Mesothelial cell of epicardium (in vitro differentiated cells): ENCODE measurements around the gene ZNF354C. TPM values are rescaled to one million over a fixed set of nuclear protein-coding genes. Genes with fewer than 3 reads are reported as not detected.

Source experiments
- DNase-seq, 2 experiments: peaks; one replicate each; pipeline ENCODE4 v3.0.0; 2021; ENCODE audit warnings: low spot score in 2 of 2; ENCODE audit not compliant: unreplicated experiment in 2 of 2
- H3K27ac Mint-ChIP-seq: 2 replicates; pipeline ENCODE4 v1.8.0; 2021; ENCODE audit warnings: mixed read lengths
- H3K27me3 Mint-ChIP-seq: 2 replicates; pipeline ENCODE4 v1.8.0; 2021; ENCODE audit warnings: low read depth, mixed read lengths
- H3K36me3 Mint-ChIP-seq: 2 replicates; pipeline ENCODE4 v1.8.0; 2021; ENCODE audit warnings: mixed read lengths
- H3K4me1 Mint-ChIP-seq: 2 replicates; pipeline ENCODE4 v1.8.0; 2021; ENCODE audit warnings: mixed read lengths
- H3K4me3 Mint-ChIP-seq: 2 replicates; pipeline ENCODE4 v1.8.0; 2021; ENCODE audit warnings: mild to moderate bottlenecking, moderate library complexity, mixed read lengths
- H3K9me3 Mint-ChIP-seq: 2 replicates; pipeline ENCODE4 v1.8.0; 2021; ENCODE audit warnings: mixed read lengths
- CTCF ChIP-seq: fragments of 200-600 bp; sonication (generic); IDR thresholded peaks from one replicate; pipeline ENCODE4 v1.5.0; 2021; ENCODE audit warnings: antibody characterized with exemption; ENCODE audit not compliant: unreplicated experiment
- total RNA-seq: library from RNA; stranded (reverse); gene quantifications from 3 replicates; pipeline ENCODE4 v1.2.1, GENCODE V29; 2021

The ZNF354C gene
- total RNA-seq, 1 donor from 2014 or later, result 9.2 TPM

- Mint-ChIP-seq H3K36me3 (peaks cover 3% of the 10 kb centered on the region), H3K4me3 (no peak overlapping the region), H3K4me1 (no peaks in the 10 kb centered on the region), H3K27me3 (no peaks in the 10 kb centered on the region), H3K9me3 (peaks cover 49% of the 10 kb centered on the region), H3K27ac (no peak overlapping the region)
- DNase-seq, result no peak
- no peak for TF ChIP-seq CTCF
These were observed 6.0 kb upstream of the ZNF354C start for GRCh38 chr5:179054036-179054785.

- DNase-seq, result no peak
- Mint-ChIP-seq H3K4me3 (no peak overlapping the region), H3K27me3 (no peaks in the 10 kb centered on the region), H3K27ac (peak overlapping the region; percentile 57), H3K36me3 (peaks cover 7% of the 10 kb centered on the region), H3K9me3 (peaks cover 51% of the 10 kb centered on the region), H3K4me1 (no peaks in the 10 kb centered on the region)
- no peak for TF ChIP-seq CTCF
These were observed 5.3 kb upstream of the ZNF354C start for GRCh38 chr5:179054876-179055275.

GRCh38 chr5:179055436-179055835 lies 4.7 kb upstream of the ZNF354C start:
- Mint-ChIP-seq H3K27ac (peak overlapping the region; percentile 57), H3K4me3 (no peak overlapping the region), H3K36me3 (peaks cover 7% of the 10 kb centered on the region), H3K4me1 (no peaks in the 10 kb centered on the region), H3K27me3 (no peaks in the 10 kb centered on the region), H3K9me3 (peaks cover 47% of the 10 kb centered on the region)
- TF ChIP-seq CTCF, result no peak
- DNase-seq, result no peak

- Mint-ChIP-seq H3K27ac (no peak overlapping the region), H3K27me3 (no peaks in the 10 kb centered on the region), H3K9me3 (peaks cover 43% of the 10 kb centered on the region), H3K4me1 (no peaks in the 10 kb centered on the region), H3K4me3 (no peak overlapping the region), H3K36me3 (peaks cover 7% of the 10 kb centered on the region)
- TF ChIP-seq CTCF, result no peak
- DNase-seq, result no peak
These were observed 4.3 kb upstream of the ZNF354C start for GRCh38 chr5:179055841-179056240.

- no peak for TF ChIP-seq CTCF
- peaks cover 3% of the 10 kb centered on the region for H3K4me1 Mint-ChIP-seq
- H3K4me3 Mint-ChIP-seq, result peak overlapping the region; percentile 80
- H3K27me3 Mint-ChIP-seq, result no peaks in the 10 kb centered on the region
- H3K27ac Mint-ChIP-seq, result no peak overlapping the region
- no peak for DNase-seq
- H3K36me3 Mint-ChIP-seq, result peaks cover 46% of the 10 kb centered on the region
- H3K9me3 Mint-ChIP-seq, result peaks cover 53% of the 10 kb centered on the region
These were observed 852 bp downstream of the ZNF354C start for GRCh38 chr5:179061025-179061424.

GRCh38 chr5:179065703-179066102 lies 5.5 kb downstream of the ZNF354C start:
- TF ChIP-seq CTCF, result no peak
- no peak for DNase-seq
- H3K4me1 Mint-ChIP-seq, result peaks cover 3% of the 10 kb centered on the region
- peaks cover 77% of the 10 kb centered on the region for H3K36me3 Mint-ChIP-seq
- H3K27ac Mint-ChIP-seq, result no peak overlapping the region
- H3K9me3 Mint-ChIP-seq, result peaks cover 68% of the 10 kb centered on the region
- H3K4me3 Mint-ChIP-seq, result no peak overlapping the region
- H3K27me3 Mint-ChIP-seq, result no peaks in the 10 kb centered on the region
